Urinary bladder (tissue), 4 donors: ENCODE results near the gene DRD3. TPM values are rescaled to one million over a fixed set of nuclear protein-coding genes. Genes with fewer than 3 reads are reported as not detected.

Experiments
- DNase-seq: peaks from one replicate; pipeline ENCODE4 v3.0.0-alpha.2; 2015; ENCODE audit errors: extremely low spot score
- H3K27ac ChIP-seq: one replicate; pipeline ENCODE4 v1.5.1; 2013; ENCODE audit warnings: low read depth, mild to moderate bottlenecking, moderate library complexity
- H3K36me3 ChIP-seq: one replicate; pipeline ENCODE4 v1.6.1; 2013; ENCODE audit warnings: mild to moderate bottlenecking, moderate library complexity; ENCODE audit not compliant: insufficient read depth
- H3K4me1 ChIP-seq: one replicate; pipeline ENCODE4 v1.6.1; 2013; ENCODE audit warnings: mild to moderate bottlenecking, moderate library complexity; ENCODE audit not compliant: insufficient read depth
- H3K4me3 ChIP-seq: one replicate; pipeline ENCODE4 v1.5.1; 2013; ENCODE audit warnings: low read depth, low read length
- WGBS: extraction: QIAGEN DNeasy Blood & Tissue Kit; methylation state at CpG from one replicate; pipeline ENCODE4 v1.1.7; 2013; 5-methylcytosine and 5-hydroxymethylcytosine counted together
- polyA plus RNA-seq: library from polyadenylated mRNA; stranded (reverse); fragments of 200-250 nt; gene quantifications from one replicate; pipeline ENCODE4 v1.2.3, GENCODE V29; 2013
- total RNA-seq: library from RNA; depleted of rRNA; stranded (reverse); fragments of >200 nt; gene quantifications from one replicate; pipeline ENCODE4 v1.2.3, GENCODE V29; 2014
- donor health status: healthy with polysubstance abuse.
- donor health status: healthy.

Gene DRD3
- total and polyA plus RNA-seq, 2 donors, result not detected

GRCh38 chr3:114213627-114214541 lies 35.0 kb upstream of the DRD3 start:
- H3K4me1 ChIP-seq, result no peaks in the 10 kb centered on the region
- H3K4me3 ChIP-seq, result peak overlapping the region; percentile 2
- no peak overlapping the region for H3K27ac ChIP-seq
- 21% methylated on average over 19 of the region's 19 CpGs for WGBS
- DNase-seq, result no peak
- H3K36me3 ChIP-seq, result no peaks in the 10 kb centered on the region

- H3K4me1 ChIP-seq, result no peaks in the 10 kb centered on the region
- 39% methylated on average over 4 of the region's 4 CpGs for WGBS
- DNase-seq, result no peak
- no peaks in the 10 kb centered on the region for H3K36me3 ChIP-seq
- H3K27ac ChIP-seq, result no peak overlapping the region
- H3K4me3 ChIP-seq, result no peak overlapping the region
These were observed 34.4 kb upstream of the DRD3 start for GRCh38 chr3:114213292-114213626.

- DNase-seq, result no peak
- 86% methylated on average over 4 of the region's 4 CpGs for WGBS
- Histone ChIP-seq H3K4me3 (no peak overlapping the region), H3K4me1 (no peaks in the 10 kb centered on the region), H3K27ac (no peak overlapping the region), H3K36me3 (no peaks in the 10 kb centered on the region)
These were observed 33.8 kb upstream of the DRD3 start for GRCh38 chr3:114212646-114213045.

- Histone ChIP-seq H3K4me3 (no peak overlapping the region), H3K27ac (no peak overlapping the region), H3K36me3 (no peaks in the 10 kb centered on the region), H3K4me1 (no peaks in the 10 kb centered on the region)
- 82% methylated on average over 4 of the region's 4 CpGs for WGBS
- no peak for DNase-seq
These were observed 28.9 kb upstream of the DRD3 start for GRCh38 chr3:114207768-114208167.

- no peak for DNase-seq
- 75% methylated on average over 3 of the region's 3 CpGs for WGBS
- Histone ChIP-seq H3K4me1 (no peaks in the 10 kb centered on the region), H3K27ac (no peak overlapping the region), H3K4me3 (no peak overlapping the region), H3K36me3 (no peaks in the 10 kb centered on the region)
These were observed 27.5 kb upstream of the DRD3 start for GRCh38 chr3:114206342-114206741.

GRCh38 chr3:114205541-114205940 lies 26.7 kb upstream of the DRD3 start:
- Histone ChIP-seq H3K36me3 (no peaks in the 10 kb centered on the region), H3K4me3 (no peak overlapping the region), H3K27ac (no peak overlapping the region), H3K4me1 (no peaks in the 10 kb centered on the region)
- 64% methylated on average over 2 of the region's 2 CpGs for WGBS
- no peak for DNase-seq

GRCh38 chr3:114194750-114195149 lies 15.9 kb upstream of the DRD3 start:
- Histone ChIP-seq H3K36me3 (no peaks in the 10 kb centered on the region), H3K27ac (no peak overlapping the region), H3K4me1 (no peaks in the 10 kb centered on the region), H3K4me3 (no peak overlapping the region)
- 84% methylated on average over 1 of the region's 1 CpG for WGBS
- no peak for DNase-seq

- no peak overlapping the region for H3K27ac ChIP-seq
- H3K4me3 ChIP-seq, result no peak overlapping the region
- H3K4me1 ChIP-seq, result no peaks in the 10 kb centered on the region
- DNase-seq, result no peak
- H3K36me3 ChIP-seq, result no peaks in the 10 kb centered on the region
These were observed 13.3 kb upstream of the DRD3 start for GRCh38 chr3:114192136-114192535.

GRCh38 chr3:114186501-114186900 lies 7.6 kb upstream of the DRD3 start:
- no peaks in the 10 kb centered on the region for H3K36me3 ChIP-seq
- H3K4me1 ChIP-seq, result no peaks in the 10 kb centered on the region
- no peak overlapping the region for H3K4me3 ChIP-seq
- no peak for DNase-seq
- H3K27ac ChIP-seq, result no peak overlapping the region

GRCh38 chr3:114179575-114179974 lies 723 bp upstream of the DRD3 start:
- H3K27ac ChIP-seq, result no peak overlapping the region
- no peaks in the 10 kb centered on the region for H3K36me3 ChIP-seq
- H3K4me1 ChIP-seq, result no peaks in the 10 kb centered on the region
- WGBS, result 35% methylated on average over 2 of the region's 2 CpGs
- H3K4me3 ChIP-seq, result no peak overlapping the region
- no peak for DNase-seq

- DNase-seq, result no peak
These were observed 2.0 kb downstream of the DRD3 start for GRCh38 chr3:114176890-114177289.

GRCh38 chr3:114176487-114176886 lies 2.4 kb downstream of the DRD3 start:
- no peak for DNase-seq
- 80% methylated on average over 6 of the region's 6 CpGs for WGBS

More at GRCh38 chr3:114176890-114177289, 2.0 kb downstream of the DRD3 start:
- H3K4me3 ChIP-seq, result no peak overlapping the region
- H3K36me3 ChIP-seq, result no peaks in the 10 kb centered on the region
- H3K4me1 ChIP-seq, result no peaks in the 10 kb centered on the region
- H3K27ac ChIP-seq, result no peak overlapping the region

GRCh38 chr3:114175204-114175987 lies 3.5 kb downstream of the DRD3 start:
- no peaks in the 10 kb centered on the region for H3K4me1 ChIP-seq
- no peak overlapping the region for H3K4me3 ChIP-seq
- 66% methylated on average over 3 of the region's 3 CpGs for WGBS
- H3K27ac ChIP-seq, result no peak overlapping the region
- no peaks in the 10 kb centered on the region for H3K36me3 ChIP-seq
- DNase-seq, result no peak

More at GRCh38 chr3:114176487-114176886, 2.4 kb downstream of the DRD3 start:
- H3K4me1 ChIP-seq, result no peaks in the 10 kb centered on the region
- no peaks in the 10 kb centered on the region for H3K36me3 ChIP-seq
- no peak overlapping the region for H3K4me3 ChIP-seq
- no peak overlapping the region for H3K27ac ChIP-seq

GRCh38 chr3:114171677-114172076 lies 7.2 kb downstream of the DRD3 start:
- Histone ChIP-seq H3K27ac (no peak overlapping the region), H3K4me1 (no peaks in the 10 kb centered on the region), H3K36me3 (no peaks in the 10 kb centered on the region), H3K4me3 (no peak overlapping the region)
- WGBS, result 89% methylated on average over 7 of the region's 7 CpGs
- DNase-seq, result no peak
